HG02642 (cell line): ENCODE data around the gene FOXE3.

Experiments
- ATAC-seq: cut with Tn5 transposase; IDR thresholded peaks from one replicate; pipeline ENCODE4 v1.9.1; 2021; ENCODE audit warnings: mild to moderate bottlenecking; ENCODE audit not compliant: unreplicated experiment, poor library complexity

FOXE3 gene

GRCh38 chr1:47415728-47416318 lies at the start of gene FOXE3:
Gene FOXE3 (plus strand): TSS chr1:47416285. CDS start chr1:47416316, 31 bp downstream.
- no peak for ATAC-seq

- no peak for ATAC-seq
Observed at GRCh38 chr1:47367651-47368050, 48.4 kb upstream of the FOXE3 start.

- no peak for ATAC-seq
Observed at GRCh38 chr1:47371016-47371517, 45.0 kb upstream of the FOXE3 start.

- ATAC-seq, result no peak
Observed at GRCh38 chr1:47374501-47374900, 41.6 kb upstream of the FOXE3 start.

GRCh38 chr1:47378147-47378546 lies 37.9 kb upstream of the FOXE3 start:
- no peak for ATAC-seq

- no peak for ATAC-seq
Observed at GRCh38 chr1:47380699-47381098, 35.4 kb upstream of the FOXE3 start.

GRCh38 chr1:47382399-47382983 lies 33.6 kb upstream of the FOXE3 start:
- ATAC-seq, result no peak

- ATAC-seq, result no peak
Observed at GRCh38 chr1:47384083-47384482, 32.0 kb upstream of the FOXE3 start.

GRCh38 chr1:47385020-47385419 lies 31.1 kb upstream of the FOXE3 start:
- ATAC-seq, result no peak

- no peak for ATAC-seq
Observed at GRCh38 chr1:47386268-47386667, 29.8 kb upstream of the FOXE3 start.

- ATAC-seq, result no peak
Observed at GRCh38 chr1:47388030-47388890, 27.8 kb upstream of the FOXE3 start.

- peak; percentile 76 for ATAC-seq
Observed at GRCh38 chr1:47388891-47389238, 27.2 kb upstream of the FOXE3 start.

GRCh38 chr1:47389731-47390130 lies 26.4 kb upstream of the FOXE3 start:
- ATAC-seq, result no peak

GRCh38 chr1:47390843-47391242 lies 25.2 kb upstream of the FOXE3 start:
- ATAC-seq, result no peak

GRCh38 chr1:47393141-47393540 lies 22.9 kb upstream of the FOXE3 start:
- ATAC-seq, result no peak

- ATAC-seq, result no peak
Observed at GRCh38 chr1:47395433-47395832, 20.7 kb upstream of the FOXE3 start.

GRCh38 chr1:47396671-47397196 lies 19.4 kb upstream of the FOXE3 start:
- ATAC-seq, result no peak

GRCh38 chr1:47399138-47399845 lies 16.8 kb upstream of the FOXE3 start:
- no peak for ATAC-seq

- ATAC-seq, result no peak
Observed at GRCh38 chr1:47399846-47400155, 16.3 kb upstream of the FOXE3 start.

- no peak for ATAC-seq
Observed at GRCh38 chr1:47401761-47402160, 14.3 kb upstream of the FOXE3 start.

GRCh38 chr1:47402591-47402990 lies 13.5 kb upstream of the FOXE3 start:
- ATAC-seq, result no peak
